Measurements from ENCODE around the gene CBARP. TPM values are rescaled to one million over a fixed set of nuclear protein-coding genes. Genes with fewer than 3 reads are reported as not detected.

CBARP gene
- total RNA-seq, 1 donor from 2014 or later, result 1.0 TPM

GRCh38 chr19:1239796-1240737 lies 2.3 kb upstream of the CBARP start:
- DNase-seq (peak; percentile 93), ATAC-seq (peak; percentile 66)

DNA sequence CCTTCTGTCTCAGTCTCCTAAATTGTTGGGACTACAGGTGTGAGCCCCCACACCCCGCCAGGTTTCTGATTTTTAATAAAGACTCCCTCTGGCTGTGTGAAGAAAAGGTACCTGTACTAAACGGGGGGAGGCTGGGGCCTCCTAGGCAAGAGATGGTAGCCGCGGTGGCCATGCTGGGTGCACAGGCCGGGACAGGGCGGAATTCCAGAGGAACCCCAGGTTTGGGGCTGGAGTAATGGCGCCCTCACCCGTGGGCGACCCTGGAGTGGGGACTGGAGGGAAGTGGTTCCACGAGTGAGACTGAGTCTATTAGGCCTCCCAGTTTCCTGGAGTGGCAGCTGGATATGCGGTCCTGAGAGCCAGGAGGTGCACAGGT lies 1.6 kb upstream of the CBARP start:
- intact Hi-C loops (cut with DNase I), result no loop called here
- DNase-seq, result no peak
- ATAC-seq, result no peak
- no peak for TF ChIP-seq CTCF (IDR thresholded peaks at IDR 0.05)
- Histone ChIP-seq H3K4me1 (peaks cover 40% of the 10 kb centered on the region), H3K36me3 (no peaks in the 10 kb centered on the region), H3K27me3 (no peaks in the 10 kb centered on the region), H3K4me3 (no peak overlapping the region), H3K27ac (peak overlapping the region; percentile 74), H3K9me3 (no peaks in the 10 kb centered on the region)

More at GRCh38 chr19:1239796-1240737, 2.3 kb upstream of the CBARP start:
- Histone ChIP-seq H3K27ac (peak overlapping the region; percentile 74), H3K4me1 (peaks cover 47% of the 10 kb centered on the region), H3K4me3 (peak overlapping the region; percentile 88), H3K9me3 (no peaks in the 10 kb centered on the region), H3K27me3 (no peaks in the 10 kb centered on the region), H3K36me3 (no peaks in the 10 kb centered on the region)
- peak; percentile 89 for TF ChIP-seq CTCF (IDR thresholded peaks at IDR 0.05)
- intact Hi-C loops (cut with DNase I), result no loop called here

- Histone ChIP-seq H3K36me3 (no peaks in the 10 kb centered on the region), H3K4me1 (peaks cover 37% of the 10 kb centered on the region), H3K27me3 (no peaks in the 10 kb centered on the region), H3K9me3 (no peaks in the 10 kb centered on the region), H3K27ac (no peak overlapping the region), H3K4me3 (peak overlapping the region; percentile 33)
- TF ChIP-seq CTCF (IDR thresholded peaks at IDR 0.05), result no peak
- no peak for ATAC-seq
- peak; percentile 65 for DNase-seq
- intact Hi-C loops (cut with DNase I), result no loop called here
Measured at GRCh38 chr19:1238369-1239303, 831 bp upstream of the CBARP start.

DNA sequence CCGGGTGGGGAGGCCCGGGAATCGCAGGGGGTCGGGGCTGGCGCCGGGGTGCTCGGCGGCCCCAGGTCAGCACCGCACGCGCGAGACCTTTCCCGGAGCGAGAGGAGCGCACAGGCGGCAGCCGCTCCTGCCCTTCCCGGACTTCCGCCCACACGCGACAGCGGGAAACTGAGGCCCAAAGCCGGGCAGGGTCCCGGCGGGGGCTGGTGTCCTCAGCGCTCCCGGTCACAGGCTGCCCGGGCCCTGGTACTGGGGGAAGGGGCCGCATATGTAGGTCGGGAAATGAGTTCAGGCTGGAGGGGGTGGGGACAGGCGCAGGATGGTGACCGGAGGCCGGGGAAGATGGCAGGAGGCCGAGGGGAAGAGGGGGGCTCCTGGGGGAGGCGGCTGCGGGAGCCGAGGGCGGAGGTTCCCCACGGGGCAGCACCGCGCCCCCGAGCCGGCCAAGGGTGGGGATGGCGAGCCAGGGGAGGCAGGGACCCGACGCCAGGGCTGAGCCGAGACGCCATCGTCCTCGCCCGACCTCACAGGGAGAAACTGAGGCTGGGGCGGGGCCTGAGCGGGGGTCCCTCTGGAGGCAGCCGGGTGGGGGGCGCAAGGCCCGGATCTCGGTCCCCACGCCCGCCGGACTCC lies 662 bp downstream of the CBARP start:
- peak overlapping the region; percentile 49 for H3K4me3 ChIP-seq
- no peak overlapping the region for H3K27ac ChIP-seq
- H3K9me3 ChIP-seq, result no peaks in the 10 kb centered on the region
- no peak for TF ChIP-seq CTCF (IDR thresholded peaks at IDR 0.05)
- ATAC-seq (no peak), DNase-seq (no peak)
- no peaks in the 10 kb centered on the region for H3K27me3 ChIP-seq
- H3K4me1 ChIP-seq, result peaks cover 37% of the 10 kb centered on the region
- H3K36me3 ChIP-seq, result no peaks in the 10 kb centered on the region
- intact Hi-C loops (cut with DNase I), result no loop called here

GRCh38 chr19:1236576-1236975 lies 1.2 kb downstream of the CBARP start:
- Histone ChIP-seq H3K27ac (no peak overlapping the region), H3K4me1 (peaks cover 39% of the 10 kb centered on the region), H3K27me3 (no peaks in the 10 kb centered on the region), H3K9me3 (no peaks in the 10 kb centered on the region), H3K36me3 (no peaks in the 10 kb centered on the region), H3K4me3 (no peak overlapping the region)
- no peak for TF ChIP-seq CTCF (IDR thresholded peaks at IDR 0.05)
- ATAC-seq, result no peak
- intact Hi-C loops (cut with DNase I), result no loop called here
- no peak for DNase-seq

Data from upper lobe of right lung (tissue), 1 donor.